H1 (cell line): Measurements from ENCODE around the gene EXOC1. TPM values are rescaled to one million over a fixed set of nuclear protein-coding genes. Genes with fewer than 3 reads are reported as not detected.

Source experiments
- CEBPB ChIP-seq: IDR thresholded peaks from 2 replicates; pipeline ENCODE4 v1.6.1; 2012; ENCODE audit warnings: low read depth, low read length
- EP300 ChIP-seq, 2 experiments: IDR thresholded peaks; 1 replicate in 1 of 2; 2 replicates in 1 of 2; pipeline ENCODE4 v1.6.1; 2011 to 2012; ENCODE audit warnings: low read depth in 2 of 2, low read length in 2 of 2, mild to moderate bottlenecking in 2 of 2, borderline replicate concordance in 1 of 2, inconsistent platforms in 1 of 2, moderate library complexity in 1 of 2
- POLR2AphosphoS5 ChIP-seq: IDR thresholded peaks from 2 replicates; pipeline ENCODE4 v1.6.1; 2011; ENCODE audit warnings: low read depth, low read length
- polyA plus RNA-seq, 7 experiments: library from polyadenylated mRNA; depleted of rRNA in 3 of 7; stranded (reverse) in 5 of 7; unstranded in 2 of 7; fragments of >200 nt in 5 of 7; fragments of 200-250 nt in 2 of 7; gene quantifications; 1 replicate in 5 of 7; 2 replicates in 1 of 7; 4 replicates in 1 of 7; pipeline versions ENCODE4 v1.2.1 to v1.2.3, GENCODE V29; 2011 to 2013; ENCODE audit warnings: missing spikeins in 2 of 7, mixed read lengths in 2 of 7
- small RNA-seq: library from polyadenylated mRNA; stranded (forward); fragments of <200 nt; extraction: miRNeasy Mini kit (QIAGEN cat#:217004); gene quantifications from one replicate; pipeline ENCODE3, GENCODE V24; 2013; ENCODE audit not compliant: insufficient read depth
- total RNA-seq: library from RNA; stranded (reverse); fragmentation: NEBNext Ultra II Directional; extraction: Animal tissue kit (Norgen Biotek cat#: 25700); gene quantifications from 2 replicates; pipeline ENCODE4 v1.2.1, GENCODE V29; 2021

EXOC1 gene
- total and polyA plus RNA-seq, 2 of the 8 experiments (the other 6 are each of a cell fraction or from before 2014, with no cell fraction given), result 5.9 to 19.6 TPM

- TF ChIP-seq POLR2AphosphoS5 (no peak), CEBPB (no peak), EP300 (IDR thresholded peaks at IDR 0.05; ENCODE audit: borderline replicate concordance in 1 of 2, low read depth in 2 of 2, low read length in 2 of 2) (no peak)
Measured at GRCh38 chr4:55951191-55951922, 97.9 kb downstream of the EXOC1 start (continued).

Small RNAs within 50 kb of the gene (small RNA-seq; reads per million reads assigned to genes)
- gene RNU6-652P, result not detected

Other genes with a start within 250 kb of the EXOC1 start
- 30.5 and 31.8 TPM in 2 replicates for gene NMU, start 217.3 kb upstream of the EXOC1 start, total RNA-seq
- gene NMU, start 217.3 kb upstream of the EXOC1 start, polyA plus RNA-seq (2011; rRNA removed), result 40.9 and 50.4 TPM in 2 replicates
- not detected in 2 replicates for gene EXOC1L, start 33.9 kb upstream of the EXOC1 start, total RNA-seq
- gene EXOC1L, start 33.9 kb upstream of the EXOC1 start, polyA plus RNA-seq (2011; rRNA removed), result 0.08 TPM in 1 of 2 replicates, not detected in the other
- 12.4 and 14.5 TPM in 2 replicates for gene CEP135, start 95.3 kb downstream of the EXOC1 start, total RNA-seq
- 2.0 and 2.7 TPM in 2 replicates for gene CEP135, start 95.3 kb downstream of the EXOC1 start, polyA plus RNA-seq (2011; rRNA removed)